Measurements from ENCODE around the gene KLF12.

Gene KLF12

GRCh38 chr13:74117207-74117705, 16.9 kb downstream of the KLF12 start:
- Histone ChIP-seq H3K4me3 (ENCODE audit: low read depth, low read length, poor library complexity, severe bottlenecking) (no peak overlapping the region), H3K9me3 (ENCODE audit: low read length) (peaks cover 23% of the 10 kb centered on the region), H2AFZ (ENCODE audit: low read length) (no peak overlapping the region), H3K79me2 (ENCODE audit: insufficient read depth, low read length) (peaks cover 62% of the 10 kb centered on the region), H3K9me2 (ENCODE audit: low read depth, low read length) (no peaks in the 10 kb centered on the region), H3K4me2 (ENCODE audit: low read length) (no peak overlapping the region), H3F3A (ENCODE audit: insufficient read depth, low read length) (no peaks in the 10 kb centered on the region), H3K36me3 (ENCODE audit: insufficient read depth, low read length) (peaks cover 12% of the 10 kb centered on the region; the same call in 1 of the 2 replicates), H3K4me1 (ENCODE audit: insufficient read depth, low read length, severe bottlenecking) (no peaks in the 10 kb centered on the region), H4K20me1 (ENCODE audit: insufficient read depth, low read length) (no peaks in the 10 kb centered on the region), H3K27me3 (ENCODE audit: insufficient read depth, low read length) (no peaks in the 10 kb centered on the region), H3K9ac (ENCODE audit: low read length) (no peak overlapping the region), H3K27ac (ENCODE audit: low read depth, low read length, poor library complexity, severe bottlenecking) (no peak overlapping the region)
- TF ChIP-seq CTCF (IDR thresholded peaks at IDR 0.05; ENCODE audit: low read length) (no peak), EZH2 (IDR thresholded peaks at IDR 0.05; ENCODE audit: borderline replicate concordance, low read length) (no peak)

- TF ChIP-seq EZH2 (IDR thresholded peaks at IDR 0.05; ENCODE audit: borderline replicate concordance, low read length) (no peak), CTCF (IDR thresholded peaks at IDR 0.05; ENCODE audit: low read length) (no peak)
- Histone ChIP-seq H3K4me1 (ENCODE audit: insufficient read depth, low read length, severe bottlenecking) (peaks cover 5% of the 10 kb centered on the region), H3K9me3 (ENCODE audit: low read length) (peaks cover 21% of the 10 kb centered on the region), H3K4me2 (ENCODE audit: low read length) (no peak overlapping the region), H3K4me3 (ENCODE audit: low read depth, low read length, poor library complexity, severe bottlenecking) (no peak overlapping the region), H4K20me1 (ENCODE audit: insufficient read depth, low read length) (no peaks in the 10 kb centered on the region), H3K9me2 (ENCODE audit: low read depth, low read length) (no peaks in the 10 kb centered on the region), H3K27me3 (ENCODE audit: insufficient read depth, low read length) (no peaks in the 10 kb centered on the region), H2AFZ (ENCODE audit: low read length) (no peak overlapping the region), H3K9ac (ENCODE audit: low read length) (no peak overlapping the region), H3F3A (ENCODE audit: insufficient read depth, low read length) (no peaks in the 10 kb centered on the region), H3K27ac (ENCODE audit: low read depth, low read length, poor library complexity, severe bottlenecking) (no peak overlapping the region), H3K79me2 (ENCODE audit: insufficient read depth, low read length) (peaks cover 60% of the 10 kb centered on the region), H3K36me3 (ENCODE audit: insufficient read depth, low read length) (peaks cover 11% of the 10 kb centered on the region; the same call in 1 of the 2 replicates)
These were observed 19.1 kb downstream of the KLF12 start for GRCh38 chr13:74115133-74115532.

- peaks cover 11% of the 10 kb centered on the region; the same call in 1 of the 2 replicates for H3K36me3 ChIP-seq (ENCODE audit: insufficient read depth, low read length)
- TF ChIP-seq EZH2 (IDR thresholded peaks at IDR 0.05; ENCODE audit: borderline replicate concordance, low read length) (no peak), CTCF (IDR thresholded peaks at IDR 0.05; ENCODE audit: low read length) (no peak)
These were observed 19.6 kb downstream of the KLF12 start for GRCh38 chr13:74114641-74115040.

More at GRCh38 chr13:74114641-74115040, 19.6 kb downstream of the KLF12 start:
- Histone ChIP-seq H3K4me2 (ENCODE audit: low read length) (no peak overlapping the region), H3F3A (ENCODE audit: insufficient read depth, low read length) (no peaks in the 10 kb centered on the region), H4K20me1 (ENCODE audit: insufficient read depth, low read length) (no peaks in the 10 kb centered on the region), H3K79me2 (ENCODE audit: insufficient read depth, low read length) (peaks cover 60% of the 10 kb centered on the region), H2AFZ (ENCODE audit: low read length) (no peak overlapping the region), H3K27me3 (ENCODE audit: insufficient read depth, low read length) (no peaks in the 10 kb centered on the region), H3K4me1 (ENCODE audit: insufficient read depth, low read length, severe bottlenecking) (peaks cover 5% of the 10 kb centered on the region), H3K9me3 (ENCODE audit: low read length) (peaks cover 18% of the 10 kb centered on the region), H3K27ac (ENCODE audit: low read depth, low read length, poor library complexity, severe bottlenecking) (no peak overlapping the region), H3K9ac (ENCODE audit: low read length) (no peak overlapping the region), H3K4me3 (ENCODE audit: low read depth, low read length, poor library complexity, severe bottlenecking) (no peak overlapping the region), H3K9me2 (ENCODE audit: low read depth, low read length) (no peaks in the 10 kb centered on the region)
